ENCODE data around the gene AFAP1L2.
A peak's percentile ranks its signal among the peaks of the same experiment; 100 is the strongest.
"Not testable (repeated sequence)": the region's sequence is repeated elsewhere in the genome, so short reads cannot be mapped to it uniquely, and the experiment has no call there.

Gene AFAP1L2

GRCh38 chr10:114359041-114359952 is 45.0 kb downstream of the AFAP1L2 start:
- no peak for DNase-seq

GRCh38 chr10:114357515-114357996 is 46.7 kb downstream of the AFAP1L2 start:
- DNase-seq = no peak

GRCh38 chr10:114356751-114357514 is 47.4 kb downstream of the AFAP1L2 start:
- peak; percentile 24 for DNase-seq

- no peak for DNase-seq
These were observed 48.2 kb downstream of the AFAP1L2 start for GRCh38 chr10:114356126-114356525.

GRCh38 chr10:114353383-114353782 is 50.9 kb downstream of the AFAP1L2 start:
- no peak for DNase-seq

GRCh38 chr10:114352653-114353298 is 51.5 kb downstream of the AFAP1L2 start:
- no peak for DNase-seq

GRCh38 chr10:114350751-114351150 is 53.6 kb downstream of the AFAP1L2 start:
- no peak for DNase-seq

- no peak for DNase-seq
These were observed 54.6 kb downstream of the AFAP1L2 start for GRCh38 chr10:114349522-114350215.

- DNase-seq = not testable (repeated sequence)
These were observed 55.2 kb downstream of the AFAP1L2 start for GRCh38 chr10:114349071-114349470.

GRCh38 chr10:114347791-114348190 is 56.5 kb downstream of the AFAP1L2 start:
- no peak for DNase-seq

GRCh38 chr10:114347241-114347640 is 57.1 kb downstream of the AFAP1L2 start:
- peak; percentile 47 for DNase-seq

- DNase-seq = no peak
These were observed 57.9 kb downstream of the AFAP1L2 start for GRCh38 chr10:114346176-114347031.

- DNase-seq = no peak
These were observed 58.6 kb downstream of the AFAP1L2 start for GRCh38 chr10:114345701-114346100.

- no peak for DNase-seq
These were observed 60.4 kb downstream of the AFAP1L2 start for GRCh38 chr10:114343623-114344505.

GRCh38 chr10:114342976-114343375 is 61.3 kb downstream of the AFAP1L2 start:
- no peak for DNase-seq

- DNase-seq = no peak
These were observed 63.5 kb downstream of the AFAP1L2 start for GRCh38 chr10:114340816-114341215.

GRCh38 chr10:114337510-114338462 is 66.5 kb downstream of the AFAP1L2 start:
- DNase-seq = peak; percentile 88

- peak; percentile 26 for DNase-seq
These were observed 67.3 kb downstream of the AFAP1L2 start for GRCh38 chr10:114336823-114337509.

GRCh38 chr10:114335614-114336013 is 68.7 kb downstream of the AFAP1L2 start:
- DNase-seq = no peak

All from NK-92 treated with Interleukin-12 subunit alpha and Interleukin-12 subunit beta, amount 100 ng/mL, for 24 hours (cell line).